Osteoblast (primary cell): ENCODE measurements around the gene TBKBP1. TPM values are rescaled to one million over a fixed set of nuclear protein-coding genes. Genes with fewer than 3 reads are reported as not detected.

Source experiments
- DNase-seq: peaks from one replicate; pipeline ENCODE4 v3.0.0; 2011; ENCODE audit warnings: low spot score, mixed read lengths; ENCODE audit not compliant: insufficient read length; ENCODE audit errors: missing footprints
- H2AFZ ChIP-seq: 2 replicates; pipeline ENCODE4 v1.6.0; 2011; ENCODE audit warnings: mild to moderate bottlenecking, low read length
- H3K27ac ChIP-seq: 2 replicates; pipeline ENCODE4 v1.5.1; 2011; ENCODE audit warnings: mild to moderate bottlenecking, low read depth, low read length, moderate library complexity
- H3K27me3 ChIP-seq: 2 replicates; pipeline ENCODE4 v1.6.0; 2012; ENCODE audit warnings: mild to moderate bottlenecking, control low read depth, inconsistent platforms, low read length, moderate library complexity; ENCODE audit not compliant: insufficient read depth
- H3K36me3 ChIP-seq: 2 replicates; pipeline ENCODE4 v1.5.1; 2011; ENCODE audit warnings: mild to moderate bottlenecking, low read length, control low read depth, moderate library complexity; ENCODE audit not compliant: insufficient read depth
- H3K4me1 ChIP-seq: 2 replicates; pipeline ENCODE4 v1.5.1; 2011; ENCODE audit warnings: mild to moderate bottlenecking, low read length, control low read depth, moderate library complexity; ENCODE audit not compliant: insufficient read depth
- H3K4me2 ChIP-seq: 2 replicates; pipeline ENCODE4 v1.6.0; 2011; ENCODE audit warnings: mild to moderate bottlenecking, low read length; ENCODE audit not compliant: insufficient read depth
- H3K4me3 ChIP-seq: fragments of 200-600 bp; sonication (generic); 3 replicates; pipeline ENCODE4 v1.5.1; 2012; ENCODE audit warnings: mild to moderate bottlenecking, low read length, inconsistent platforms; ENCODE audit not compliant: insufficient read depth
- H3K79me2 ChIP-seq: 2 replicates; pipeline ENCODE4 v1.6.0; 2012; ENCODE audit warnings: mild to moderate bottlenecking, low read length, control low read depth, inconsistent platforms; ENCODE audit not compliant: insufficient read depth
- H3K9me3 ChIP-seq: 2 replicates; pipeline ENCODE4 v1.5.1; 2011; ENCODE audit warnings: low read depth, low read length, control low read depth
- H4K20me1 ChIP-seq: 2 replicates; pipeline ENCODE4 v1.6.0; 2012; ENCODE audit warnings: mild to moderate bottlenecking, low read length, control low read depth; ENCODE audit not compliant: insufficient read depth
- total RNA-seq: library from RNA; depleted of rRNA; stranded (reverse); fragments of >200 nt; gene quantifications from 2 replicates; pipeline ENCODE4 v1.2.3, GENCODE V29; 2012
- TF ChIP-seq, protein P1 (sequence below): IDR thresholded peaks from 2 replicates; pipeline ENCODE4 v1.5.1; 2011; ENCODE audit warnings: mild to moderate bottlenecking, low read depth, low read length, moderate library complexity; ENCODE audit errors: extremely low read depth

Gene TBKBP1
- total RNA-seq, 1 donor: 11.9 TPM

DNA sequence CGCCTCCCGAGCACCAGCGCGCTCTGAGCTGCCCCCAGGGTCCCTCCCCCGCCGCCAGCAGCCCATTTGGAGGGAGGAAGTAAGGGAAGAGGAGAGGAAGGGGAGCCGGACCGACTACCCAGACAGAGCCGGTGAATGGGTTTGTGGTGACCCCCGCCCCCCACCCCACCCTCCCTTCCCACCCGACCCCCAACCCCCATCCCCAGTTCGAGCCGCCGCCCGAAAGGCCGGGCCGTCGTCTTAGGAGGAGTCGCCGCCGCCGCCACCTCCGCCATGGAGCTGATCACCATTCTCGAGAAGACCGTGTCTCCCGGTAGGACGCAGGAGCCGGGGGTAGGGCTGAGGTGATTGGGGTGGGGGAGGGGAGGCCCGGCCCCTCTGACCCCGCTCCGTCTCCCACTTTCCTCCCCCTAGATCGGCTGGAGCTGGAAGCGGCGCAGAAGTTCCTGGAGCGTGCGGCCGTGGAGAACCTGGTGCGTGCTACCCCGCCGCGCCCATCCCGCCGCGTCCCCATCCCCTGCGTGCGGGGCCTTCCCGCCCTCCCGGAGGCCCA lies 43.9 kb upstream of the TBKBP1 start:
- Histone ChIP-seq H3K36me3 (peaks cover 39% of the 10 kb centered on the region), H3K4me3 (peak overlapping the region; percentile 84), H3K4me1 (peaks cover 26% of the 10 kb centered on the region), H4K20me1 (peaks cover 38% of the 10 kb centered on the region), H2AFZ (no peak overlapping the region), H3K79me2 (peaks cover 50% of the 10 kb centered on the region), H3K4me2 (peak overlapping the region; percentile 52), H3K27ac (peak overlapping the region; percentile 48), H3K9me3 (no peaks in the 10 kb centered on the region), H3K27me3 (no peaks in the 10 kb centered on the region)
- DNase-seq: peak; percentile 80
- TF ChIP-seq, protein P1, sequence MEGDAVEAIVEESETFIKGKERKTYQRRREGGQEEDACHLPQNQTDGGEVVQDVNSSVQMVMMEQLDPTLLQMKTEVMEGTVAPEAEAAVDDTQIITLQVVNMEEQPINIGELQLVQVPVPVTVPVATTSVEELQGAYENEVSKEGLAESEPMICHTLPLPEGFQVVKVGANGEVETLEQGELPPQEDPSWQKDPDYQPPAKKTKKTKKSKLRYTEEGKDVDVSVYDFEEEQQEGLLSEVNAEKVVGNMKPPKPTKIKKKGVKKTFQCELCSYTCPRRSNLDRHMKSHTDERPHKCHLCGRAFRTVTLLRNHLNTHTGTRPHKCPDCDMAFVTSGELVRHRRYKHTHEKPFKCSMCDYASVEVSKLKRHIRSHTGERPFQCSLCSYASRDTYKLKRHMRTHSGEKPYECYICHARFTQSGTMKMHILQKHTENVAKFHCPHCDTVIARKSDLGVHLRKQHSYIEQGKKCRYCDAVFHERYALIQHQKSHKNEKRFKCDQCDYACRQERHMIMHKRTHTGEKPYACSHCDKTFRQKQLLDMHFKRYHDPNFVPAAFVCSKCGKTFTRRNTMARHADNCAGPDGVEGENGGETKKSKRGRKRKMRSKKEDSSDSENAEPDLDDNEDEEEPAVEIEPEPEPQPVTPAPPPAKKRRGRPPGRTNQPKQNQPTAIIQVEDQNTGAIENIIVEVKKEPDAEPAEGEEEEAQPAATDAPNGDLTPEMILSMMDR: no peak

DNA sequence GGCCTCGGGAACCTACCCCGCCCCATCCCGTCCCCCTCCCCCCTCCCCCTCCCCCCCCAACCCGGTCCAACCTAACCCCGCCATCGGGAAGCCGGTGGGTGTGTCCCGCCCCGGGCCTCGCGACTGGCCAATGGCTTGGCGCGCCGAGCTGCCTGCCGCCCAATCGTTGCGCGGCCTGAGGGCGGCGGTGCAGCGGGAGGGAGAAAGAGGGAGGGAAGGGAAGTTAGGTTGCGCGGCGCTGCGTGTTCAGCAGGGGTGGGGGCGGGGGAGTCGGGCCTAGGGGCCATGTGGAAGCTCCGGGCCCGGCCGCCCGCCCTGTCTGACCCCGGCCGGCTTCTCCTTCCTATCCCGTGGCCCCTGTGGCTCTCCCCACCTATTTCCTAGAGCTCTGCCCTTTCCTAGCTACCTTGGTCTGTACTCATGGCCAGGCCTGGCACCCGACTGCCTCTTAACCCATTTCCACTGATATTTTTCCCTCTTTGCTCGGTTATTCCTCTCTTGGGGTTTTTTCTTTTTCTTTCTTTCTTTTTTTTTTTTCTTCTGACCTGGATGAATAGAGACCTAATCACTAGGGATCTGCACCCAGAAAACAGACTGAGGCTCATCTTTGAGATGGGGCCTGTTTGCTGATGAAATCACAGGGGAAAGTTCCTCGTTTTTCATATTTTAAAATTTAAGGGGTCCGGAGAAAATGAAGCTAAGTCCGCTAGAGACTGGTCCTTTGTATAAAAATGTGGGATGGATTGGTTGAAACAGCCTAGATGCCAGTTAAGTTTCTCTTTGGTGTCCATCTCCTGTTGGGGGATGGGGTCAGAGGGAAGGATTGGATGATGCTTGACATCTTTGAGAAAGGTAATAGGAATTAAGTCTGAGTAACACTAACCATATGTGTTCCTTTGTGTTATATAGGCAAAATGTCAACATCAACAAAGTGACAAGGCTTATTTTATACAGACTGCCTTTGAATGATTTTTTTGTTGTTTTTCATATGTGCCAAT lies 43.1 kb upstream of the TBKBP1 start:
- H3K4me2 ChIP-seq: peak overlapping the region; percentile 91
- H3K27me3 ChIP-seq: no peaks in the 10 kb centered on the region
- H3K9me3 ChIP-seq: no peaks in the 10 kb centered on the region
- peaks cover 58% of the 10 kb centered on the region for H3K79me2 ChIP-seq
- peak; percentile 95 for DNase-seq
- peaks cover 26% of the 10 kb centered on the region for H3K4me1 ChIP-seq
- peak overlapping the region; percentile 66 for H3K27ac ChIP-seq
- peaks cover 46% of the 10 kb centered on the region for H4K20me1 ChIP-seq
- peak overlapping the region; percentile 84 for H3K4me3 ChIP-seq
- TF ChIP-seq, protein P1: no peak
- H3K36me3 ChIP-seq: peaks cover 46% of the 10 kb centered on the region
- peak overlapping the region; percentile 25 for H2AFZ ChIP-seq

DNA sequence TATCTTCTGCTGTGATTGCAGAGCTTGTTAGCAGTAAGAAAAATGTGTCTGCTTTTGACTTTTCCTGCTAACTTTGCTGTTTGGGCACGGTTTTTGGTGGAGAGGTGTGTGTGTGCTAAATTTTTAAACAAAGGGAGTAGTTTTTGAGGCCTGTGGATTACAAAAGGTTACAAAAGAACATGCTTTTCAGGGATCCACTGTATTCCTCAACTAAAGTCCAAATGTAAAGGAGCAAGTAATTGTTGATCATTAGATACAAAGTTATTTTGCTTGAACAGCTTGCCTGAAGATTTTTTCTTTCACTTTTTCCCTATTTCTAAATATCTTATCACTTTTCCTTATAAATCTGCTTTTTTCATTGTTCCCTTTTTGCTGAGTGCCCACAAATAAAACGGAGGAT lies 42.3 kb upstream of the TBKBP1 start:
- no peak overlapping the region for H3K27ac ChIP-seq
- H4K20me1 ChIP-seq: peaks cover 53% of the 10 kb centered on the region
- peaks cover 54% of the 10 kb centered on the region for H3K36me3 ChIP-seq
- no peaks in the 10 kb centered on the region for H3K9me3 ChIP-seq
- no peaks in the 10 kb centered on the region for H3K27me3 ChIP-seq
- H3K4me2 ChIP-seq: peak overlapping the region; percentile 91
- no peak overlapping the region for H2AFZ ChIP-seq
- peaks cover 26% of the 10 kb centered on the region for H3K4me1 ChIP-seq
- H3K79me2 ChIP-seq: peaks cover 67% of the 10 kb centered on the region
- no peak for DNase-seq
- peak overlapping the region; percentile 84 for H3K4me3 ChIP-seq
- TF ChIP-seq, protein P1: no peak

DNA sequence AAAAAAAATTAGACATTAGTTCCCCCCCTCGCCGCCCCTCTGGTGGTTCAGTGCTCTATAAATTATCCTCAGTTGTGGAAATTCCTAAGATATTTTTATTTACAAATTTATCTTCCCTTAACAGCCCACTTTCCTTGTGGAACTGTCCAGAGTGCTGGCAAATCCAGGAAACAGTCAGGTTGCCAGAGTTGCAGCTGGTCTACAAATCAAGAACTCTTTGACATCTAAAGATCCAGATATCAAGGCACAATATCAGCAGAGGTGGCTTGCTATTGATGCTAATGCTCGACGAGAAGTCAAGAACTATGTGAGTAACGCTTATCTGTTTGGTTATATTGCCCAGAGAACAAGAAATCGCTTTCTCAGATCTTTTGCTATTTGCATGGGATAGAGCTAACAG lies 41.4 kb upstream of the TBKBP1 start:
- H3K4me3 ChIP-seq: no peak overlapping the region
- no peak overlapping the region for H3K27ac ChIP-seq
- peaks cover 61% of the 10 kb centered on the region for H4K20me1 ChIP-seq
- H3K36me3 ChIP-seq: peaks cover 63% of the 10 kb centered on the region
- no peaks in the 10 kb centered on the region for H3K27me3 ChIP-seq
- H3K4me2 ChIP-seq: no peak overlapping the region
- TF ChIP-seq, protein P1: no peak
- peaks cover 26% of the 10 kb centered on the region for H3K4me1 ChIP-seq
- no peaks in the 10 kb centered on the region for H3K9me3 ChIP-seq
- no peak overlapping the region for H2AFZ ChIP-seq
- peak; percentile 19 for DNase-seq
- H3K79me2 ChIP-seq: peaks cover 76% of the 10 kb centered on the region
